Activated gamma-delta T cell treated with Interleukin-2 at 50 U/mL for 16 hours (primary cell): Measurements from ENCODE around the gene HAAO.

ENCODE experiments used
- DNase-seq: peaks from one replicate; pipeline ENCODE4 v3.0.0-alpha.2; 2020

Gene HAAO

DNA sequence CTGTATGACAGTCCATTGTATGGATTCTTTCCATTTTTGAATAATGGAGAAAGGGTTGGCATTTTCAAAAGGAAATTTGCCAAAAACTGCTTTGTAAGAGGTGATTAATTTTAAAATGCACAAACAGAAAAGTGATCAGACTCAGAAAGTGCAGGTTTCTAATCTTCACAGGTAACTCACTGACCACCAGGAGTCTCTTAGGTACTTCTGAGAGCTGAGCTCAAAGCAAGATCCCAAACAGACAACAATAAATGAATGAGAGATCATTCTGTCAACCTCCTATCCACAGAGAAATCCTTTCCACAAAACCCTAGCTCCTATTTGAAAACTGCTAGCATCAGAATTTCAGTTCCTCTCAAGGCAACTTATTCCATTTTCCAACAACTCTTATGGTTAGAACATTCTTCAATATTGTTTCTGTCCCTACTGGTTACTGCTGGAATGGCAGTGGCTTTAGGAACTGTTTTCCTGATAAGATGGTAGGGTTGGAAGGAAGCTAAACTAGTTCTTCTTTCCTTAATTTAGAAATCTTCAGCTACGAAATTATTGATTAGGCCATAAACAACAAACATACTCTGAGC is 20.6 kb upstream of the HAAO start:
- no peak for DNase-seq

DNA sequence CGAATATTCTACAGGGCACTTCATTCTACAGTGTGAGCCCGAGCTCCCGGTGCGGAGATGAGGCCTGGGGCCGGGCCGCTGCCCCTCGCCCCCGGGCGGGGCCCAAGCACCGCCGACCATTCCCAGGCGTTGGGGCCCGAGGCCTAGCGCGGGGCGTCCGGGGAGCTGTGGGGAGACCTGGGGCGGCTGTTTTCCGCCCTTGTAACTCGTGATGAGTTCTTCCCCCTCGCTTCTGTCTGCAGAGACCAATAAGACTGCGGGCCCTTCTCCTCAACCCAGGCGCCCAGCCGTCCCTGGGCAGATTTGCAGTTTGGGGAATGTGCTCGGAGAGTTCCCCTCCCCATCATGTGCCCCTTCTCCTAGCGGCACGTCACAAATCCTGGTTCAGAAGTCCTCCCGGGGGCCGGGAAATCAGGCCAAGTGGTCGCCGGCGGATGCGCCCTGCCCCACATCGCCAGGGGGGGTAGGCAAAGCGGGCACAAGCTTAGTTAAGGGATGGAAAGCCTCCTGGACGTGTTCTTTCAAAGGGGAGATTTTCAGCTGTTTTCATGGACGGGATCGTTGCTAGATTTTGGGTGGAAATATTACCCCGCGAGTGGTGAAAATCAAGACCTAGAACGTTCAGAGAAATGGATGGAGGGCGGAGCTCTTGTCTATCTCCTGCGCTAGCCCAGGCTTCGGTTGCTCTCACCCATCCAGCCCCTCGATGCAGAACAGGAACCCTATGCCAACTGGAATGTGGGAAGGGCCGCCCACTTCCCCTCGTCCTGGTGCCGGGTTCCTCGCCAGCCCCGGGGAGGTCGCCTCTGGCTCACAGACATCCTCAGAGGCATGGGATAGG is 18.8 kb upstream of the HAAO start:
- DNase-seq: peak; percentile 42

DNA sequence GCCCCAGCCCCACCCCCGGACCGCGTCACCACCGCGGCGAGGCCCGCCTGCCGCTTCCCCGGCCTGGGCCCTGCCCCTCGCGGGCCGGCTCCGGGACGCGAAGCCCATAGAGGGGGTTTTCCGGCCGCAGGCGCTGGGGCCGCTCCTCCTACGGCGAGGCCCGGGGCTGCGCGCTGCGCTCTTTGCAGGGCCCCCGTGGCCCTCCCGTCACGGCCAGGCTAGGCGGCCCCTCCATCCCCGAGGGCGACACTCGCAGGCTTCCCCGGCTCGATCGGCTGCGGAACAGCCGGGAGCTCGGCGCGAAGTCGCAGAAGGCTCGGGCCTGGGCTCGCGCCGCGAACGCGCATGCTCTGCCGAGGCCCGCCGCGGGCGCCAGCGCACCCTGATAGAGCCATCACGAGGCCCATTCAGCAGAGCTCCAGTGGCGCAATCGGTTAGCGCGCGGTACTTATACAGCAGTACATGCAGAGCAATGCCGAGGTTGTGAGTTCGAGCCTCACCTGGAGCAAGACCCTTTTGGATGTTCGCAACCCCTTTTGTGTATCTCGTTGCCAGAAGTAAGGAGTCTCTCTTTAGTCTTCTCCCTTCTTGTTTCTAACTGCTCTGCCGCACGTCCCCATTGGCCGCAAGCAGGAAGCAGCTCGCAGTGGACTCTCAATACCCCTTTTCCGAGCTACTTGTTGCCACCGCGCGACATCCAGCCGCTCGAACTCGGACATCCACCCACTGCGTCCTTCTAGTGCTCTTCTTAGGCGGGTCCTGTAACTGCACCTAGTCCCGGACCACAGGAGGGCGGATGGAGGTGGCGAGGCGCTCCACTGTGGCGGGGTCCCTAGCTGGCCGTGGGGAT is 18.0 kb upstream of the HAAO start:
- DNase-seq: peak; percentile 92

DNA sequence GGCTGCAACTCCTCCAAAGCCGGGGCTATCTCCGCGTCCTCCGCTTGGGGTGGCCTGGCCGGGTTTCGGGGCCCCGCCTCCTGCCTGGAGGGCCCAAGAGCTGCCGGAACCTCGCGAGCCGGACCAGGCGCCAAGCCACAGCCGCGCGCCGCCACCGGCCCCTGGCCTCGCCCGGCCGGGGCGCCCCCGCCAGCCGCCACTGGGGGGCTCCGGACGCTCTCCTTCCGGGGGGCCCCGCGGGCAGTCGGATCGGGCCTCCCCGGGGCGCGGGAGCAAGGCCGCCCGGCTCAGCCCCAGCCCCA is 17.4 kb upstream of the HAAO start:
- DNase-seq: no peak

DNA sequence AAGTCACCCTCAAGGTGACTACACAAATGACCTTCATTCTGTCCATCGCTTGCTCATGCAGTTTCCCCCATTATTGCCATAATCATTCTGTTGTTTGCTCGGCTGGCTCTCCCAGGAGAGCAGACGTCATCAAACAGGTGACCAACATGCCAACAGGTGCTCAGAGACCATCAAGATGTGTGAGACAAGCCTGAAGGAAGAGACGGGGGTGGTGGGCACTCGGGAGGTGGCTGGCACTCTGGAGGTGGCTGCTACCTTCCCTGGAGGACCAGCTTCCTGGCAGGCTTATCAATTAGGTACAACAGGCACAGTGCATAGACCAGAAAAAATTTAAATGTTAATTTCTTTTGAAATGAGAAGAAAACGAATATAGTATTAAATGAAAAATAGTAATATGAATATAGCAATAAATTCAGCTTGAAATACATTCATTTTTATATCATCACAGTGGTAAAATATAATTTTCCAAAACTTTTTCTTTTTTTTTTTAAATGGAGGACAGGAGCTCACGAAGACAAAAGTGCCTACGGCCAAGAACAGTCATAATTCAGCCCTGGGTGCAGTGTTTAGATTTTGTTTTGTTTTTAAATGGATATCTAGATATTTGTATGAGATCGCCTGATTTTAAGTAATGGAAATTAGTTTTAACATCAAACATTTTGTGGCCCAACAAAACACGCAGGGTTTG is 16.9 kb upstream of the HAAO start:
- DNase-seq: no peak

DNA sequence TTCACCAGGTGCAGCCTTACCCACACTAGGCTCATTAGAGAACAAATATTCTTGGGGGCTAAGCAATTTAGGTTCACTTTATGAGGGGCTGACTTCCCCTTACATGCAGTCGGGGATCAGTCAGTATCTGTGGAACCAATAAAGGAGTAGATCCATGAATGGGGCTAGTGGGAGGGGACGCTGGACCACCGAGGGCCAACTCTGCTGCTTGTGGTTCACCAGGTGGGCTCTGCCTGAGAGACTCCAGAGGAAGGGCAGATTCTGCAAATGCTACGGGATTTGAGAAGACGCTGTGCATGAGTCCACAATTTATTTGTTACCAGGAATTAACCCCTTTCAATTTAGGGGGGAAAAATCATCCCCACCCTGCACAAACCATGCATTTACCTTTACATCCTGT is 15.9 kb upstream of the HAAO start:
- DNase-seq: no peak

DNA sequence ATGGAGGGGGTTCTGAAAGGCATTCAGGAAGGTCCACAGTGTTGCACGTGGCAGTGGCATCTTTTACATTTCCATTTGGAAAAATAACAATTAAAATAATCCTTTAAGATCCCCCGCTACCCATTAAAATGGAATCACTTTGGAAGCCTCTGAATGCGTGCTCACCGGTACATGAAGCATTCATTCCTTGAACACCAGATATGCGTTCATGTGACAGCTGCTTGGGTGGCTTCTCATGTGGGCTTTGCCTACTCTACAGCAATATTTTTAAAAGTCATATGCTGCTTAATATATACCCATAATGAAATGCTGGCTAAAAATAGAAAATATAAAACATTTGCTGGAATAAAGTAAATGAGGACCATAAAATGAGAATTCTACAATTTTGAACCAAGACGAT is 14.4 kb upstream of the HAAO start:
- no peak for DNase-seq

DNA sequence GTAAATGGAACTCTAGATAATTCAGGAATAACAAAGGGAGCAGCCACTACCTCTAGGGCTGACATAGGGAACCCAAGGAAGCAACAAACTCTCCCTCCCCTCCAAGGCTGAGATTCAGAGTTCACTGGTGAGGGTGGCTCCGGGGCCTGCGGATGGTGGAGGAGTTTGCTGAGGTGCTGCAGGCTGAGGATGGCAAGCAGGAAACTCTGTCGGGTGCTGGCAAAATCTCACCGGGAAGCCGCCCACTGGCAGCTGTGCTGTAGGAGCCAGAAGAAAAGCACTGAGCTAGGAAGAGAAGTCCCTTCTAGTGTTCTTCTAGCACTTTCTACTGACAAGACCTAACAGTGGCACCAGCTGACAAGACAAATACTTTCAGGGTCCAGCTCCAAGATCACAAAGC is 12.5 kb upstream of the HAAO start:
- no peak for DNase-seq

DNA sequence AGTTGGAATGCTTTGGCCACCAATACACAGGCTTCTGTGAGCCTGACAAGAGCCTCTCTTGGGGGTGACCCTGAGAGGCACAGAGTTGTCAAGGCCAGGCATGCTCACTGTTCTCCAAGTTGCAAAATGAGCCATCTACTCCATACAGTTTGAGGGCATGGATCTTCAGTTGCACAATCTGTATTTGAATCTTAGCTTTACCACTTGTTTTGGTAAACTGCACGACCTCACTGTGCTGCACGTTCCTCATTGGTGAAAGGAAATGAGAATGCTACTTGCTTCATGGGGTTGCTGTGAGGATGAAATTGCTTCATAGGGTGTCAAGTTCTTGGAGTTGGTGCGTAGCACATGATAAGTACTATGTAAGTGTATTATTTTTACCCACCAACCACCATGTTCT is 12.0 kb upstream of the HAAO start:
- no peak for DNase-seq

DNA sequence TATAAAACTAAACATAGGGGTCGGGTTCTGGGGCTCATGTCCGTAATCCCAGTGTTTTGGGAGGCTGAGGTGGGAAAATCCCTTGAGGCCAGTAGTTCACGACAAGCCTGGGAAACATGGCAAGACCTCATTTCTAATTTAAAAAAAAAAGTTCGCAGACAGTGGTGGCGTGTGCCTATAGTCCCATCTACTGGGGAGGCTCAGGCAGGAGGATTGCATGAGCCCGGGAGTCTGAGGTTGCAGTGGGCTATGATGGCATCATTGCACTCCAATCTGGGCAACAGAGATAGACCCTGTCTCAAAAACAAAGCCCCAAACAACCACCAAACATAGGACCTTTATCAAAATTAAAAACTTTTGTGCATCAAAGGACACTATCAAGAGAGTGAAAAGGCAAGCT is 9.8 kb upstream of the HAAO start:
- no peak for DNase-seq

DNA sequence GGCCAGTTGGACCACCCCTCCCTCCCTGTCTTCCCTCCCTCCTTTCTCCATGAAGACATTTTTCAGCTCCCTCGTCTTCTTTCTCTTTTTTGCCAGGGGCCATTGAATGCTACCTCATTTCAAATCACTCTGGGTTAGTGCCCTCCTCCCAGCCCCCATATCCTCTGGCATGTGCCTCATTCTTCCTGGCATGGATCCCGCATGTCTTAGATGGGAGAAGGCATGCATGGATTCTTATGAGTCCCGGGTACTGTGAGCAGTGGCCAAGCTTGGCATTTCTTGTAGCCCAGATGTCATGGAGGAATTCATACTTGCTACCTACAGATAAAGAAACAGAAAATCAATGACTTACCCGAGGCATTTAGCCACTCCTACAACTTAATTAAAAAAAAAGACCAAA is 9.0 kb upstream of the HAAO start:
- no peak for DNase-seq

DNA sequence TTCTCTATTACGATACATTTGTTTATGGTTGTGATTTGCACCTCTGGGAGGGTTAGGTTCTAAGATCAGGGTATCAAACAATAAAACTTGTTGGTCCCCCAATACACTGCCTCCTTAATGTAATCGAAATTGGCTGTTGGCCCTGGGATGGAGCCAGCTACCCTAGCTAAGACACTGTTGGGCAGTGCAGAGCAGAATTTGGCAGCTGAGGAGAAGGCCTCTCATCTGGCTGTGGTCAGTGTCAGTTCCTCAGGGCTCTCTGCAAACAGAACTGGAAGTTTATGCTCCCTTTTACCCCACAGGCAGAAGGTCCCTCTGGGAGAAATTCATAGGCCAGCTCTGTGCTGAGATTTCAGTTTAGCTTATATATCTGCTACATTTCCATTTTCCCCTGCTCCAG is 8.6 kb upstream of the HAAO start:
- DNase-seq: no peak

DNA sequence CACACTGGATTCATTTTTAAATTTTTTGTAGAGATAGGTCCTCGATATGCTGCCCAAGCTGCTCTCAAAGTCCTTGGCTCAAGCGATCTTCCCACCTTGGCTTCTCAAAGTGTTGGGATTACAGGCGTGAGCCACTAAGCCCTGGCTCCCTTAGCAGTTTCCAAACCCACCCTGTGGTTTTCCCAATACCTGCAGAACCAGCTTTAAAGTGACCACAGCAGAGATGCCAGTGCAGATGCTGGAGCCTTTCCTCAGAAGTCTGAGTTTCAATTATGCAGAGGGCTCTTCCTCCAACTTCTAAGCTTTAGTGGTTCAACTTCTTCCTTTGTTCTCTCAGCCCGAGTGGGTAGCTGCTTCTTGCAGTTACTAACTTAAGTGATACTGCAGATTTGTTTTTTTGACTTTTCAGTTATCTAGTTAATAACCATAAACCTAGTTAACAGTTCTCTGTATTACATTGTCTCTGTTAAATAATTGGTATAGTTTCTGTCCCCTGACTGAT is 8.1 kb upstream of the HAAO start:
- DNase-seq: no peak

DNA sequence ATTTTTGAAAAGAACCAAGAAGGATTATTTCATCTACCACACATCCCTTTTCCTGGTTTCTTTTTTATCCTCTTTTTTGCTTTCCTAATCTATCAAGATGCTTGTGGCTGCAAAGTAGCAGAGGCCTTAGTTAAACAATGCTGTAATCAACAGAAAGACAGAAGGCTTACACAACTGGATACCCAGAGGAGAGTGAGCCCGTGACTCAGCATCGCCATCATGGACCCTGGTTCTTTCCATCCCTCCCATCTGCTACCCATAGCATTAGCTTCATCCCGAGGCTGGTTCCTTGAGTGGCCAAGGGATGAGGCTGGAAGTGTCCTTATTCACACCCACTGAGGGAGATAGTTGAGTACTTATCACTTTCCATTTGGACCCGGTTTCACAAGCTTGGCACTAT is 7.5 kb upstream of the HAAO start:
- DNase-seq: no peak

DNA sequence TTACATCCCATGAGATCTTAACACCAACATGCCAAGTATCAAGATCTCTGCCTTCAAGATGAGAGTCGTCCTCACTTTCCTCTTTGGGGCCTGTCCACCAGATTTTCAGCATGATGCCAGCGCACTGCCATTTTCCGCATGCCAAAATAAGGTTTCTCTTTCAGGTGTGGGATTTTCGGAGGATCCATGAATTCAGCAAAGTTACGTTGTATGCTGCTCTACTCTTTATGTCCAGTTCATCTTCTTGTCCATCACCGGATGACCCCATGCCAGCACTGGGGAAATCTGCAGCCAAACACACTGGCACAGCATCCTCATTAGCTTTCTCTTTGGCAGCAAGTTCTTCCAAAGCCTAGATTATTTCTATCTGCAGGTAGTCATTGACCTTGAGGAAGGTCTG is 4.9 kb upstream of the HAAO start:
- DNase-seq: no peak

DNA sequence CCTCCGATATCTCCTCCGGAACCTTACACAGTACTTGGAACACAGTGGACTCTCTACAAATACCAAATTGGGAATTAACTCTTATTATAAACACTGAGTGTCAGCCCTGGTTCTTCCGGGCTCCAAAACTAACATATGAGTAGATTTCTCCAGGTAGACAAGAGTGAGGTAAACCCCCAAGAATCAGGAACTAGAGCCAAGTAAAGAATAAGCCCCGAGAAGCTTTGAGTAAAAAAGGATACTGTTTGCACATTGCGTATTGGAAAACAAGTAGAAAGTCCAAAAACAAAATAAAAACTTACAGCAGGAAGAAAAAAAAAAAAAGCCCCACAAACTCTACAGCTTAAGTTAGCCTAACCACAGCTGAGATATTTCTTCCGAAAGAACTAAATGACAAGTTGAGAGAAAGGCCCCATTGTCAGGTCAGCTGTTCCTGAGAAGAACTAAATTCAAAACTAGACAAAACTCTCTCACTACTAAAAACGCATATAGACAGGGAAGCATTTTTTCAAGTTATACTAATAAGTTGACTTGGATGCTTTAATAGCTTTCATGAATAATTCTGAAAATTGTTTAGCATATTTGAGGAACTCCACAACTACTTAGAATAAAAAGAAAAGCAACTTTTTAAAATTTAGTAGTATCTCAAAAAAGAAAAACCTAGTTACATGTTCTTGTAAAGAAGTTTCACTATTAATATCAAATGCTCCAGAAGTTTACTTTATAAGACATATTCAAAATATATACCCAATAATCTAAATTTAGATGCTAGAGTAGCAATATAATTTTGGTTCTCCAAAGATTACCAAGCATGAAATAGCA is 4.3 kb upstream of the HAAO start:
- no peak for DNase-seq

DNA sequence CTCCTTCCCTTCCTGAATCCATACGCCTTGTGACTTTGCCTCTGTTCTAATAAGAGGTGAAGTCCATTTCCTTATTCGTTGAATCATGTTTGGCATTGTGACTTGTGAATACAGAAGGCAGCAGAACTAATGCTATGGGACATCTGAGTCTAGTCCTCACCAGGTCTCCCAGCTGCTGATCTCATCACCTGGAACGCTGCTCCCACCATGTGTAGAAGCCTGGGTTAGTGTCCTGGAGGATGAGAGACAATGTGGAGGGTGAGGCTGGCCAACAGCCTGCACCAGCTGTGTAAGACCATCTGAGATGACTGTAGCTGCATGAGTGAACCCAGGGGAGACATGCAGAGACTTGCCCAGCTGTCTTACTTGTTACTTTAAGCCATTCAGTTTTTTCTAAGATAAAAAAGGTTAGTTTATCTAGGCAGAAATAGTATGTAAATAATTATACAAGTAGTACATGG is 3.5 kb upstream of the HAAO start:
- DNase-seq: no peak

DNA sequence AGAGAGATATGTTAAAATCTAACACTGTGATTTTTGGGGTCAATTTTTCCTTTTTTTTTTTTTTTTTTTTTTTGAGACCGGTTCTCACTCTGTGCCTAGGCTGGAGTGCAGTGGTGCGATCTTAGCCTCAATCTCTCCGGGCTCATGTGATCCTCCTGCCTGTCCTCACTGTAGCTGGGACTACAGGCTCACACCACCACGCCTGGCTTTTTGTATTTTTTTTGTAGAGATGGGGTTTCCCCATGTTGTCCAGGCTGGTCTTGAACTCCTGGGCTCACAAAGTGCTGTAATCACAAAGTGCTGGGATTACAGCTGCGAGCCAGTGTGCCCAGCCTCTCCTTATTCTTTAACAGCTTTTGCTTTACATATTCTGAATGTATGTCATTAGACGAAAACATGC is 2.9 kb upstream of the HAAO start:
- DNase-seq: no peak

DNA sequence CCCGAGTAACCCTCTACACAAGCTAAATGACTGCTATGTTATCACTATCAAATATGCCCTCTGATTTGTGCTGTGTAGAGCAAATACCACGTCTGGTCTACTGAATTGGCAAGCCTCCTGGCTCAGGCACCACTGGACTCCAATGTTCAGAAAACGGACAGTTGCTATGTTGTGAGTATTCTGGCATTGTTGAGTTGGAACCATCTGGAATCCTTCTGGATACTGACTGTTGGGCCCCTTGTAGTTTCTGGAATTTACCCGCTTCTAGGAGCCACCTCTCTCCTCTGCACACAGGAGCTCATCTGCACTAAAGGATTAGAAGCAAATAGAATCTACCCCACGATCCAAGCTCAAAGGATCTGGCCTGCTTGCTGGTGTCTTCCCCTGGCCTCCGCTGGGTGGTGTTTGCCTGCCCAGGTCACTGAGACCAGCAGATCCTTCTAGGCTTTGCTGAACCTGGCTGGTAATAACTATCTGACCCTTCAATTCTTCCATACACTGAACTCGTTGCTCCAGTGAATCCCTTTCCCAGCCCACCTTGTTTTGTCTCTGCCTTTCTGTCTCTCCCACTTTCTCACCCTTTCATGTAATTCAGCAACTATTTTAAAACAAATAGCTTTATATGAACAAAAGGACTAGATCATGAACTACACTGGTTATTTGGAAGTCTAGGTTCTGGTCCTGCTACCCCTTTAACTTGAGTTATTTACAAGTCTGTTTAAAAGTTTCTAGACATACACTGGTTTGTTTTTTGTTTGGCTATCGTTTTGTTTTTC is 2.1 kb upstream of the HAAO start:
- no peak for DNase-seq

DNA sequence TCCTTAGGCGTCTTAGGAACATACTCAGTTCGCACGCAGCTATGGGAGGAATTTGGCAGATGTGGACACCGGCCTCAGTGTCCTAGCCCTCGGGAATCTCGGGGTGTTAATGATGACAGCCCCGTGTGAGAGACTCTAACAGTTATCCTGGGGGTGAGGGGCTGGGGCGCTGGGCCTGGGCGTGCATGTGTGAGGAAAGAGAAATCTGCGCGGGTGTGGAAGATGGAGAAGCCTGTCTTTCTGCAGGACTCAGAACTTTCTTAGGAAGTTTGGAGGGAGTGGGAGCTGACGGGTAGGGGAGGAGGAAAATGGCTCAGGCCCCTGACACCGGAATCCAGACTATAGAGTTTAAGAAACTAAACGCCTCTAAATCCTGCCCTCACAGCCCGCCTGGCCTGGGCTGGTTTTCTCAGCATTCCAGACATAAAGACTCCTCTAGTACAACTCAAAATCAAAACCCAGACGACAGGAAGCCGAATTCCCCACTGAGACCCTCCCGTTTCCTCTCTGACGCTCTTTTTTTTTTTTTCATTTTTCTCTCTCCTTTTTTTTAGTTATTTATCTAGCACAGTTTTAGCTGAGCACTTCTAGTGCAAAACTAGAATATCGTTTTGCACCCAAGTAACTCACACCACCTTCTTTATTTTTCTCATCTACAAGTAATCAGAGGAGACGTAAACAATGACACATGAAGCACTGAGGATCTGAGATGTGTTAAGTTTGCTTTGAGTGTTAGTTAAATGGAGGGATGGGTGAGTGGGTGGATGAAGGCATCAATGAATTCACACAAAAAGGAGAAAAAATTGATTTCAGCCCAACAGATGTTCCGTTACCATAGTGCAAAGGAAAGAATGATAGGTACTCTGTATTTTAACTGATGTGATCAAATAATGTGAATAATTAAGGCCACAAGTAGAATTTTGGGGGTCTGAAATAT is 1.2 kb upstream of the HAAO start:
- no peak for DNase-seq
